ENCODE measurements around the gene FCRL5. TPM values are rescaled to one million over a fixed set of nuclear protein-coding genes. Genes with fewer than 3 reads are reported as not detected.
"Not testable (repeated sequence)": the region's sequence is repeated elsewhere in the genome, so short reads cannot be mapped to it uniquely, and the experiment has no call there.

FCRL5 gene
- total RNA-seq, 4 donors from 2014 or later: 0.21 to 0.30 TPM; not detected in 2

DNA sequence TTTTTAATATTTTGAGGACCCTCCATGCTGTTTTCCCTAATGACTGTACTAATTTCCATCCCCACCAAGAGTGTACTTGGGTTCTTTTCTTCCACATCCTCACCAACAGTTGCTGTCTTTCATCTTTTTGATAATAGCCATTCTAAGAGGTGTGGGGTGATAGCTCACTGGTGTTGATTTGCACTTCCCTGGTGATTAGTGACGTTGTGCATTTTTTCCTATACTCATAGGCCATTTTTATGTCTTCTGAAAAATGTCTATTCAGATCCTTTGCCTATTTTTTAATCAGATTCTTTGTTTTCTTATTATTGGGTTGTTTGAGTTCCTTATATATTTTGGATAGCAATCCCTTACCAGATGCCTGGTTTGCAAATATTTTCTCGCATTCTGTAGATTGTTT is 64.2 kb downstream of the FCRL5 start:
- no peaks in the 10 kb centered on the region for H3K27me3 ChIP-seq
- no peaks in the 10 kb centered on the region for H3K9me3 ChIP-seq
- no peaks in the 10 kb centered on the region for H3K36me3 ChIP-seq
- DNase-seq (ENCODE audit: low spot score in 2 of 2): no peak
- no peak overlapping the region for H3K4me3 ChIP-seq
- TF ChIP-seq EP300 (IDR thresholded peaks at IDR 0.05): no peak
- no peak for TF ChIP-seq POLR2A (IDR thresholded peaks at IDR 0.05)
- TF ChIP-seq, protein P1, sequence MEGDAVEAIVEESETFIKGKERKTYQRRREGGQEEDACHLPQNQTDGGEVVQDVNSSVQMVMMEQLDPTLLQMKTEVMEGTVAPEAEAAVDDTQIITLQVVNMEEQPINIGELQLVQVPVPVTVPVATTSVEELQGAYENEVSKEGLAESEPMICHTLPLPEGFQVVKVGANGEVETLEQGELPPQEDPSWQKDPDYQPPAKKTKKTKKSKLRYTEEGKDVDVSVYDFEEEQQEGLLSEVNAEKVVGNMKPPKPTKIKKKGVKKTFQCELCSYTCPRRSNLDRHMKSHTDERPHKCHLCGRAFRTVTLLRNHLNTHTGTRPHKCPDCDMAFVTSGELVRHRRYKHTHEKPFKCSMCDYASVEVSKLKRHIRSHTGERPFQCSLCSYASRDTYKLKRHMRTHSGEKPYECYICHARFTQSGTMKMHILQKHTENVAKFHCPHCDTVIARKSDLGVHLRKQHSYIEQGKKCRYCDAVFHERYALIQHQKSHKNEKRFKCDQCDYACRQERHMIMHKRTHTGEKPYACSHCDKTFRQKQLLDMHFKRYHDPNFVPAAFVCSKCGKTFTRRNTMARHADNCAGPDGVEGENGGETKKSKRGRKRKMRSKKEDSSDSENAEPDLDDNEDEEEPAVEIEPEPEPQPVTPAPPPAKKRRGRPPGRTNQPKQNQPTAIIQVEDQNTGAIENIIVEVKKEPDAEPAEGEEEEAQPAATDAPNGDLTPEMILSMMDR (IDR thresholded peaks at IDR 0.05): no peak
- no peak overlapping the region for H3K27ac ChIP-seq
- 76 to 90% methylated on average over 2 of the region's 2 CpGs for WGBS, 2 donors
- H3K4me1 ChIP-seq: no peaks in the 10 kb centered on the region

DNA sequence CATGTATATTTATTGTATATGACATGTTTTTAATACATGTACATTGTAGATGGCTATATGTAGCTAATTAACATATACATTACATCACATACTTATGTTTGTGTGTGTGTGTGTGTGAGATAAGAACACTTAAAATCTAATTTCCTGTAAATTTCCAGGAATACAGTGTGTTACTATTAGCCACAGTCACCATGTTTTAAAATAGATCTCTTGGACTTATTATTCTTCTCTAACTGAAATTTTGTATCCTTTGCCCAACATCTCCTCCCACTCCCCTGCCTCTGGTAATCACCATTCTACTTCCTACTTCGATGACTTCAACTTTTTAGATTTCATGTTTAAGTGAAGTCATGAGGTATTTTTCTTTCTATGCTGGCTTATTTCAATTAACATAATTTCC is 64.8 kb downstream of the FCRL5 start:
- 77 to 81% methylated on average over 1 of the region's 1 CpG for WGBS, 2 donors

DNA sequence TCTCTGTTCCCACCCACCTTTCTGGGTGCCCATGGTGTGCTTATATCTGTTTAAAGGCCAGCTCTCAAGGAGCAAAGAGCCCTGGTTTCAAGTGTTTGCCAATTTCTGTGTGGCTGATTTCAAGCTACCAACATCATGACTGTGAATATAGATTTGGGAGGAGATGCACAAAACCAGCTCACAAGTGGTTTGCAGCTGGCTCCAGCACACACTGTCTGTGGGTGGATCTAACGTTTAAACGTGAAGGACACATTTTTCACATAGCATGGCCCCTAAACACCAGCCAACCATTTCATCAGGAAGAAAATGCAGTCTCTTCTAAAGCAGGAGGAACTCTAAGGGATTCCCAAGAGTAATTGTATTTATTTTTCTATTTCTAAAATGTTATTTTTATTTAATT is 65.2 kb downstream of the FCRL5 start:
- Histone ChIP-seq H3K9me3 (no peaks in the 10 kb centered on the region), H3K4me3 (no peak overlapping the region), H3K27me3 (no peaks in the 10 kb centered on the region), H3K27ac (no peak overlapping the region), H3K36me3 (no peaks in the 10 kb centered on the region), H3K4me1 (no peaks in the 10 kb centered on the region)
- no peak for DNase-seq (ENCODE audit: low spot score in 2 of 2)
- 4 to 8% methylated on average over 2 of the region's 2 CpGs for WGBS, 2 donors
- TF ChIP-seq EP300 (IDR thresholded peaks at IDR 0.05) (no peak), POLR2A (IDR thresholded peaks at IDR 0.05) (no peak)
- TF ChIP-seq, protein P1 (IDR thresholded peaks at IDR 0.05): no peak

More for the DNA sequence above, 64.8 kb downstream of the FCRL5 start:
- no peaks in the 10 kb centered on the region for H3K4me1 ChIP-seq
- H3K4me3 ChIP-seq: no peak overlapping the region
- no peaks in the 10 kb centered on the region for H3K9me3 ChIP-seq
- no peak overlapping the region for H3K27ac ChIP-seq
- no peaks in the 10 kb centered on the region for H3K36me3 ChIP-seq
- no peaks in the 10 kb centered on the region for H3K27me3 ChIP-seq
- no peak for DNase-seq (ENCODE audit: low spot score in 2 of 2)
- TF ChIP-seq, protein P1 (IDR thresholded peaks at IDR 0.05): no peak
- TF ChIP-seq EP300 (IDR thresholded peaks at IDR 0.05) (no peak), POLR2A (IDR thresholded peaks at IDR 0.05) (no peak)

DNA sequence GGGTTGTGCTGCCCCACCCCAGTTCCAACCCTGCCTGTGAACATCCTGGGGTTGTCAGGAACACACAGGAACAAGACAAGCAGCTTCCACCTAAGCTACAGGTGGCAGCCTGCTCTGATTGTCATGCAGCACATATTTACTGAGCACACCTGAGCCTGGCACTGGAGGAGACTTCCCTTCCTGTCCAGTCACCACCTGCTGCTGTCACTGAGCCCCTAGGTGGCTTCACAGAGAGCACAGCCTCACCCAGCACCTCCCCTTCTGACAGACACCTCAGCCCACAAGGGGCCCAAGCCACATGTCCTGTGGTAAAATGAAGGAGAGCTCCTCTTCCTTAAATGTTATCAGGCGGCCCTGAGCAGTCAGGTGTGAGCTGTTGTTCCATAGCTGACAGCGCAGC is 65.9 kb downstream of the FCRL5 start:
- not testable (repeated sequence) for H3K9me3 ChIP-seq; DNase-seq (ENCODE audit: low spot score in 2 of 2); H3K27ac ChIP-seq; H3K4me3 ChIP-seq; H3K27me3 ChIP-seq; H3K4me1 ChIP-seq; H3K36me3 ChIP-seq
- 83 to 94% methylated on average over 2 of the region's 2 CpGs for WGBS, 2 donors

DNA sequence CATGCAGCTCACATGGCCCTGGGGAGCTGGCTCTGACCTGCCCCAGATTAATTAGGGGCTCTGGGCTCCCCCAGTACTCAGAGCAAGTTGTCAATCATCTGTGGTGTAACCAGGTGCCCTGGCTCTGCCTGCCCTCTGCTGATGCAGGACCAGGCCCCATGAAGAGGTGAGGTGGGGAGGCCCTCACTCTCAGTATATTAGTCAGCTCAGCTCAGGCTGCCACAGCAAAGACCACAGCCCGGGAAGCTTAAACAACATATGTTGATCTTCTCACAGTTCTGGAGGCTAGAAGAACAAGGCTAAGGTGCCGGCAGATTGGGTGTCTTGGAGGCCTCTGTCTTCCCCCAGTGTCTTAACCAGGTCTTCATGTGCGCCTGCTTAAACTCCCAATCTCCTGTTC is 66.5 kb downstream of the FCRL5 start:
- no peaks in the 10 kb centered on the region for H3K4me1 ChIP-seq

More for the DNA sequence above, 66.5 kb downstream of the FCRL5 start:
- no peak overlapping the region for H3K4me3 ChIP-seq
- TF ChIP-seq POLR2A (IDR thresholded peaks at IDR 0.05): no peak
- no peak for TF ChIP-seq EP300 (IDR thresholded peaks at IDR 0.05)
- TF ChIP-seq, protein P1 (IDR thresholded peaks at IDR 0.05): no peak
- H3K27me3 ChIP-seq: no peaks in the 10 kb centered on the region
- no peak for DNase-seq (ENCODE audit: low spot score in 2 of 2)
- no peak overlapping the region for H3K27ac ChIP-seq
- 93 to 96% methylated on average over 3 of the region's 3 CpGs for WGBS, 2 donors
- H3K9me3 ChIP-seq: no peaks in the 10 kb centered on the region
- H3K36me3 ChIP-seq: no peaks in the 10 kb centered on the region
